OCI-LY7 (cell line): ENCODE measurements around the gene KCNQ1. TPM values are rescaled to one million over a fixed set of nuclear protein-coding genes. Genes with fewer than 3 reads are reported as not detected.

Source experiments
- BruUV-seq: library from RNA; stranded (reverse); fragments of 400-500 nt; replicated peaks from 2 replicates; lab custom pipeline; 2021; lab: Mats Ljungman, UMichigan
- CTCF ChIA-PET: fragments of 300-600 bp; sonication (Branson Sonifier 250); formaldehyde crosslinking; loops from one replicate; lab custom pipeline; 2022; ENCODE audit warnings: antibody characterized with exemption; ENCODE audit not compliant: unreplicated experiment; lab: Charles Lee
- POLR2A ChIA-PET: fragments of 300-600 bp; sonication (Branson Sonifier 250); formaldehyde crosslinking; loops from one replicate; lab custom pipeline; 2022; ENCODE audit warnings: antibody characterized with exemption; lab: Charles Lee
- DNase-seq: peaks from one replicate; pipeline ENCODE4 v3.0.0-alpha.2; 2015; ENCODE audit warnings: low spot score
- H2AFZ ChIP-seq: fragments of 200-600 bp; sonication (generic), shearing (Covaris generic); 2 replicates; pipeline ENCODE4 v1.6.1; 2014; ENCODE audit warnings: mild to moderate bottlenecking, antibody characterized with exemption, low read length, moderate library complexity
- H3K27ac ChIP-seq: fragments of 200-600 bp; sonication (generic); 2 replicates; pipeline ENCODE4 v1.5.1; 2014; ENCODE audit warnings: mixed run types, low read depth, mild to moderate bottlenecking, moderate library complexity, low read length, inconsistent platforms; ENCODE audit not compliant: poor library complexity, severe bottlenecking
- H3K36me3 ChIP-seq: fragments of 200-600 bp; sonication (generic); 2 replicates; pipeline ENCODE4 v1.6.1; 2014; ENCODE audit warnings: mild to moderate bottlenecking, antibody characterized with exemption, low read length, moderate library complexity, mixed read lengths; ENCODE audit not compliant: insufficient read depth
- H3K4me1 ChIP-seq: fragments of 200-600 bp; sonication (generic); 2 replicates; pipeline ENCODE4 v1.5.1; 2014; ENCODE audit warnings: mild to moderate bottlenecking, low read length; ENCODE audit not compliant: insufficient read depth, poor library complexity, severe bottlenecking
- H3K4me2 ChIP-seq: fragments of 200-600 bp; sonication (generic); 2 replicates; pipeline ENCODE4 v1.6.1; 2014; ENCODE audit warnings: mild to moderate bottlenecking, low read length
- H3K4me3 ChIP-seq: fragments of 200-600 bp; sonication (generic); 2 replicates; pipeline ENCODE4 v1.5.1; 2014; ENCODE audit warnings: mild to moderate bottlenecking, low read depth, low read length; ENCODE audit not compliant: poor library complexity, severe bottlenecking
- H3K79me2 ChIP-seq: fragments of 200-600 bp; sonication (generic); 2 replicates; pipeline ENCODE4 v1.6.1; 2016; ENCODE audit warnings: low read depth, mild to moderate bottlenecking, low read length, moderate library complexity, mixed read lengths; ENCODE audit not compliant: insufficient read depth
- H3K9me2 ChIP-seq: fragments of 200-600 bp; sonication (generic); 2 replicates; pipeline ENCODE4 v1.6.1; 2016; ENCODE audit warnings: mild to moderate bottlenecking, low read length, mixed read lengths; ENCODE audit not compliant: insufficient read depth
- H3K9me3 ChIP-seq: fragments of 200-600 bp; sonication (generic); 2 replicates; pipeline ENCODE4 v1.6.1; 2014; ENCODE audit warnings: mild to moderate bottlenecking, mixed run types, low read length, mixed read lengths
- H4K20me1 ChIP-seq: fragments of 200-600 bp; sonication (generic); 2 replicates; pipeline ENCODE4 v1.6.1; 2014; ENCODE audit warnings: mild to moderate bottlenecking, antibody characterized with exemption, low read length, moderate library complexity, mixed read lengths; ENCODE audit not compliant: insufficient read depth
- EZH2phosphoT487 ChIP-seq: fragments of 200-600 bp; sonication (generic); IDR thresholded peaks from 2 replicates; pipeline ENCODE4 v1.6.1; 2018; ENCODE audit warnings: low read depth, borderline replicate concordance, mild to moderate bottlenecking, mixed run types, antibody characterized with exemption, low read length, moderate library complexity, mixed read lengths
- intact Hi-C: fragments of 100-400 bp; cut with micrococcal nuclease; formaldehyde crosslinking; loops from one replicate; pipeline ENCODE4 v1.10.0; 2022; ENCODE audit not compliant: unreplicated experiment
- total RNA-seq, 2 experiments: library from RNA; depleted of rRNA in 1 of 2; stranded (reverse); fragments of >200 nt in 1 of 2; shearing (Covaris generic) in 1 of 2; gene quantifications; 2 replicates each; pipeline ENCODE4 v1.2.3, GENCODE V29; 2014 to 2022
- TF ChIP-seq, protein P1 (sequence below): fragments of 200-600 bp; sonication (generic); conservative IDR thresholded peaks from 2 replicates; pipeline ENCODE4 v1.5.1; 2014; ENCODE audit warnings: mild to moderate bottlenecking, antibody characterized with exemption, low read length, moderate library complexity, mixed read lengths

KCNQ1 gene
- total RNA-seq, 2 experiments from 2014 or later = 0.22 to 1.3 TPM

DNA sequence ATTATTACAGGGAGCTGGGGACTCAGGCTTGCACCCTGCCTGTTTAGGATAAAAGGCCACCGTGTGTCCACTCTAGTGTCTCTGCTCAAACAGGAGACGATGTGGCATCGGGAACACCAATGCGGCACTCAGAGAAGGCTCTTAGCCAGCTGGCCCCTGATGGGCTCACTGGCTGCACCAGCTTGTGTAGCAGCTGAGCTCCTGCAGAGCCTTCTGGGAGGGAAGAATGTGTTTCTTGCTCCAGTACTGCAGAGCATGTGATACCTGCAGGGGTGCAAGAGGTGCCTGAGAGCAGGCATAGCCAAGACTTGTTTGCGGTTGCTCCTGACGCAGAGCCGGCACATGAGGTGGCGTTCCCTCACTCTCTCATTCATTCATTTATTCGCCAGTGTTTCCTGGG lies 299.4 kb downstream of the KCNQ1 start:
- no peak overlapping the region for H3K4me3 ChIP-seq
- intact Hi-C loops = no loop called here
- no TSS peak for BruUV-seq
- H2AFZ ChIP-seq = no peak overlapping the region
- CTCF ChIA-PET = no interaction called here
- no peaks in the 10 kb centered on the region for H3K9me3 ChIP-seq
- H3K27ac ChIP-seq = no peak overlapping the region
- DNase-seq = no peak
- no peak for TF ChIP-seq EZH2phosphoT487
- TF ChIP-seq, protein P1, sequence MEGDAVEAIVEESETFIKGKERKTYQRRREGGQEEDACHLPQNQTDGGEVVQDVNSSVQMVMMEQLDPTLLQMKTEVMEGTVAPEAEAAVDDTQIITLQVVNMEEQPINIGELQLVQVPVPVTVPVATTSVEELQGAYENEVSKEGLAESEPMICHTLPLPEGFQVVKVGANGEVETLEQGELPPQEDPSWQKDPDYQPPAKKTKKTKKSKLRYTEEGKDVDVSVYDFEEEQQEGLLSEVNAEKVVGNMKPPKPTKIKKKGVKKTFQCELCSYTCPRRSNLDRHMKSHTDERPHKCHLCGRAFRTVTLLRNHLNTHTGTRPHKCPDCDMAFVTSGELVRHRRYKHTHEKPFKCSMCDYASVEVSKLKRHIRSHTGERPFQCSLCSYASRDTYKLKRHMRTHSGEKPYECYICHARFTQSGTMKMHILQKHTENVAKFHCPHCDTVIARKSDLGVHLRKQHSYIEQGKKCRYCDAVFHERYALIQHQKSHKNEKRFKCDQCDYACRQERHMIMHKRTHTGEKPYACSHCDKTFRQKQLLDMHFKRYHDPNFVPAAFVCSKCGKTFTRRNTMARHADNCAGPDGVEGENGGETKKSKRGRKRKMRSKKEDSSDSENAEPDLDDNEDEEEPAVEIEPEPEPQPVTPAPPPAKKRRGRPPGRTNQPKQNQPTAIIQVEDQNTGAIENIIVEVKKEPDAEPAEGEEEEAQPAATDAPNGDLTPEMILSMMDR = no peak
- H3K36me3 ChIP-seq = no peaks in the 10 kb centered on the region
- no peaks in the 10 kb centered on the region for H3K9me2 ChIP-seq
- no peaks in the 10 kb centered on the region for H3K4me1 ChIP-seq
- POLR2A ChIA-PET = no interaction called here
- H3K4me2 ChIP-seq = no peak overlapping the region
- H4K20me1 ChIP-seq = no peaks in the 10 kb centered on the region
- H3K79me2 ChIP-seq = no peaks in the 10 kb centered on the region

- ChIA-PET POLR2A (no interaction called here), CTCF (no interaction called here)
- no peaks in the 10 kb centered on the region for H4K20me1 ChIP-seq
- no peak overlapping the region for H3K4me2 ChIP-seq
- no peak overlapping the region for H3K4me3 ChIP-seq
- intact Hi-C loops = no loop called here
- H3K4me1 ChIP-seq = no peaks in the 10 kb centered on the region
- H3K36me3 ChIP-seq = no peaks in the 10 kb centered on the region
- no peaks in the 10 kb centered on the region for H3K9me2 ChIP-seq
- no TSS peak for BruUV-seq
- no peak overlapping the region for H3K27ac ChIP-seq
- H3K9me3 ChIP-seq = no peaks in the 10 kb centered on the region
- no peak for TF ChIP-seq EZH2phosphoT487
- TF ChIP-seq, protein P1 = no peak
- H3K79me2 ChIP-seq = no peaks in the 10 kb centered on the region
- DNase-seq = no peak
- no peak overlapping the region for H2AFZ ChIP-seq
These were observed 300.7 kb downstream of the KCNQ1 start for GRCh38 chr11:2745511-2745910.

DNA sequence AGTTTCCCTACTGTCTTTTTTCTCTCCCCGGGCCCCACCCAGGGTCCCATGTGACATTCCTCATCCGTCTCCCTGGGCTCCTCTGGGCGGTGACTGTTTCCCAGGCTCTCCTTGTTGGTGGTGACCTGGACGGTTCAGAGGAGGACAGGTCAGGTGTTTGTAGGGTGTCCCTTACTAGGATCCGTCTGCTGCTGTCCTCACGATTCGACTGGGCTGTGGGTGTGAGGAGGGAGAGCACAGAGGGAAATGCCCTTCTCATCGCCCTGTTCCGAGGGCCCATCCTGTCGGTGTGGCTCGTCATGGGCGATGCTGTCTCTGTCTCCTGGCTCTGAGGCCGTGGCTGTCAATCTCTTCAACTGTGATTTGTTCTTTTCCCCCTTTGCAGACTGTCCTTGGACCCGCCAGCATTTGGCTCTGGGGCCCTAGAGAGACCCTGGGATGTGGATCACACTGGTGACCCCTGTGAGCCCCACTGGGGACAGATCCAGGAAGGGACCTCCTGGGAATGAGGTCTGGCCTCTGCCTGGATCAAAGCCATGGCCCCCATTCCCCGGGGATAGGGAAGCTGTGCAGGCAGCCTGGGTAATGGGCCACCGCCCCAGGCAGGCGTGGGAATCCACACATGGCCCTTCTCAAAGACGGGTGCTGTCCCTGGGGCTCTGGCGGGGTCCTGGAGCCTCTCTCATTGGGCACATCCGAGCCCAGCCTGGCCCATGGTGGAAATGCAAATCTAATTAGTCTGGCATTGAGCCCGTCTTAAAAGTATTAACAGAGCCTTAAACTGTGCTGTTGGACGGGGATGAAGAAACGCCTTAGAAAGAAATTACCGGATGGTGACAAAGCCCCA lies 301.8 kb downstream of the KCNQ1 start:
- no peaks in the 10 kb centered on the region for H3K4me1 ChIP-seq
- TF ChIP-seq, protein P1 = no peak
- no peak for TF ChIP-seq EZH2phosphoT487
- no peak overlapping the region for H3K4me2 ChIP-seq
- H3K9me3 ChIP-seq = no peaks in the 10 kb centered on the region
- ChIA-PET POLR2A (no interaction called here), CTCF (no interaction called here)
- no peaks in the 10 kb centered on the region for H4K20me1 ChIP-seq
- no TSS peak for BruUV-seq
- H3K4me3 ChIP-seq = no peak overlapping the region
- H3K36me3 ChIP-seq = no peaks in the 10 kb centered on the region
- intact Hi-C loops = no loop called here
- no peaks in the 10 kb centered on the region for H3K9me2 ChIP-seq
- H2AFZ ChIP-seq = no peak overlapping the region
- no peak overlapping the region for H3K27ac ChIP-seq
- DNase-seq = no peak
- no peaks in the 10 kb centered on the region for H3K79me2 ChIP-seq
